HG03469 (cell line): ENCODE data around the gene ZSCAN9.

Source experiments
- ATAC-seq: cut with Tn5 transposase; IDR thresholded peaks from one replicate; pipeline ENCODE4 v1.9.1; 2021; ENCODE audit warnings: mild to moderate bottlenecking, moderate library complexity, moderate number of reproducible peaks; ENCODE audit not compliant: unreplicated experiment

ZSCAN9 gene

GRCh38 chr6:28220257-28221133 is 4.6 kb upstream of the ZSCAN9 start:
- ATAC-seq = no peak

- ATAC-seq = no peak
Measured at GRCh38 chr6:28224131-28225055, 682 bp upstream of the ZSCAN9 start.

- ATAC-seq = no peak
Measured at GRCh38 chr6:28226460-28226859, 1.4 kb downstream of the ZSCAN9 start.

GRCh38 chr6:28232785-28233184 is 7.7 kb downstream of the ZSCAN9 start:
- no peak for ATAC-seq

GRCh38 chr6:28235912-28236452 is 10.9 kb downstream of the ZSCAN9 start:
- ATAC-seq = no peak

GRCh38 chr6:28239636-28240035 is 14.6 kb downstream of the ZSCAN9 start:
- ATAC-seq = no peak

GRCh38 chr6:28240471-28240870 is 15.4 kb downstream of the ZSCAN9 start:
- no peak for ATAC-seq

GRCh38 chr6:28243946-28244345 is 18.9 kb downstream of the ZSCAN9 start:
- ATAC-seq = no peak

GRCh38 chr6:28245206-28245941 is 20.3 kb downstream of the ZSCAN9 start:
- no peak for ATAC-seq

GRCh38 chr6:28248916-28249315 is 23.8 kb downstream of the ZSCAN9 start:
- no peak for ATAC-seq

GRCh38 chr6:28250747-28251146 is 25.7 kb downstream of the ZSCAN9 start:
- no peak for ATAC-seq

- peak; percentile 12 for ATAC-seq
Measured at GRCh38 chr6:28251661-28252008, 26.6 kb downstream of the ZSCAN9 start.

GRCh38 chr6:28252009-28252975 is 27.2 kb downstream of the ZSCAN9 start, which contains the start of gene ZKSCAN4:
Gene ZKSCAN4 (minus strand): TSS chr6:28252269. CDS start chr6:28251980, 289 bp downstream.
- peak; percentile 65 for ATAC-seq

GRCh38 chr6:28254121-28254519 is 29.0 kb downstream of the ZSCAN9 start:
- no peak for ATAC-seq

- ATAC-seq = no peak
Measured at GRCh38 chr6:28257042-28257441, 32.0 kb downstream of the ZSCAN9 start.

- no peak for ATAC-seq
Measured at GRCh38 chr6:28258877-28259777, 34.1 kb downstream of the ZSCAN9 start, which contains the start of gene NKAPL. Gene NKAPL (plus strand): TSS chr6:28259297. CDS start chr6:28259372, 75 bp downstream.

GRCh38 chr6:28263922-28264321 is 38.8 kb downstream of the ZSCAN9 start:
- ATAC-seq = no peak

GRCh38 chr6:28264834-28265401 is 39.8 kb downstream of the ZSCAN9 start:
- no peak for ATAC-seq
